DMS 273 (cell line): ENCODE measurements around the gene GNA14.
"Not testable (repeated sequence)": the region's sequence is repeated elsewhere in the genome, so short reads cannot be mapped to it uniquely, and the experiment has no call there.

Experiments used
- DNase-seq: peaks from one replicate; lab custom pipeline; 2025; ENCODE audit not compliant: unreplicated experiment; lab: John Stamatoyannopoulos, UW

Gene GNA14

DNA sequence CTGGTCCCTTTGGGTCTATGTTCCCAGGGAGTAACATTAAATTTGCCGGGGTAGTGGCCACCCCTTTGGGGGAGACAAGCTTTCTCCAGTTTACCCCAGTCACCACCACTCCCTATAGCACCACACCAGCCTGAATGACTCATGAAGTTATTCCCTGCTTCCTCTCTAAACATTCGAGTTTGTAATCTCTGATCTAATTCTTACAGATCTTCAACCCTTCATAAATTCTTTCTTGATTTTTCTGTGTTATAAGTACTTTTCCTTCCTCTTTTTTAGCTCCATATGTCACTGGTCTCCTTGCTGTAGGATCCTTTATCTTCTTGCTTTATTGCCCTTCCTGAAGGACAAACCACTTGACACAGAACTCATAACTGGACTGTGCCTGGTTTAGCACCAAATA lies 55.6 kb downstream of the GNA14 start:
- DNase-seq = no peak

GRCh38 chr9:77589046-77589795 lies 58.9 kb downstream of the GNA14 start:
- DNase-seq = no peak

GRCh38 chr9:77588271-77588937 lies 59.7 kb downstream of the GNA14 start:
- no peak for DNase-seq

DNA sequence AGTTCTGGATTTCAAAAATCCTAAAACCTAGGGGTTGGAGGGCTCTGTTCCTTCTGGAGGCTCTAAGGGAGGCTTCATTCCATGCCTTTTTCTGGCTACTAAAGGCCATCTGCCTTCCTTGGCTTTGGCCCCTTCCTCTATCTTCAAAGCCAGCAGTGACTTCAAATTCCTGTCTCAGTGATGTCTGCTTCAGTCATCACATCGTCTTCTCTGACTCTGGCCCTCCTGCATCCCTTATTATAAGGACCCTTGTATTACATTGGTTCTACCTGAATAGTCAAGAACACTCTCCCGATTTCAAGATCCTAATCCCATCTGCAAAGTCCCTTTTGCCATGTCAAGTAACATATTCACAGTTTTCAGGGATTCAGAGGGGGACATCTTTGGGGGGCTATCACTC lies 60.3 kb downstream of the GNA14 start:
- DNase-seq = no peak

- no peak for DNase-seq
Observed at GRCh38 chr9:77587042-77587441, 61.1 kb downstream of the GNA14 start.

- DNase-seq = no peak
Observed at GRCh38 chr9:77586591-77586990, 61.5 kb downstream of the GNA14 start.

GRCh38 chr9:77585335-77585786 lies 62.8 kb downstream of the GNA14 start:
- no peak for DNase-seq

DNA sequence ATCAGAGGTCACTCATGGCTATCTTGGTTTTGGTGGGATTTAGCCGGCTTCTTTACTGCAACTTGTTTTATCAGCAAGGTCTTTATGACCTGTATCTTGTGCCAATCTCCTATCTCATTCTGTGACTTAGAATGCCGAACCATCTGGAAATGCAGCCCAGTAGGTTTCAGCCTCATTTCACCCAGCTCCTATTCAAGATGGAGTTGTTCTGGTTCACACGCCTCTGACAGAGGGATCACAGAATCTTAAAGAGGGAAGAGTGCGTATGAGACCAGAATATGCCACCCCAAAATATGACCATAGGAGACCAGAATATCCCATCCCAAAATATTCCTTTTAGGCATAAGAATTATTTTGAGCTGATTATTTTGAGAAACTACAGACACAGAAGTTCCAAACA lies 63.2 kb downstream of the GNA14 start:
- not testable (repeated sequence) for DNase-seq

GRCh38 chr9:77582961-77583576 lies 65.1 kb downstream of the GNA14 start:
- DNase-seq = no peak

- DNase-seq = no peak
Observed at GRCh38 chr9:77582525-77582924, 65.6 kb downstream of the GNA14 start.

- DNase-seq = peak; percentile 51
Observed at GRCh38 chr9:77575785-77576184, 72.3 kb downstream of the GNA14 start.

GRCh38 chr9:77569335-77569734 lies 78.8 kb downstream of the GNA14 start:
- DNase-seq = peak; percentile 54

GRCh38 chr9:77563174-77563573 lies 84.9 kb downstream of the GNA14 start:
- no peak for DNase-seq

- DNase-seq = no peak
Observed at GRCh38 chr9:77562019-77562748, 85.9 kb downstream of the GNA14 start.

DNA sequence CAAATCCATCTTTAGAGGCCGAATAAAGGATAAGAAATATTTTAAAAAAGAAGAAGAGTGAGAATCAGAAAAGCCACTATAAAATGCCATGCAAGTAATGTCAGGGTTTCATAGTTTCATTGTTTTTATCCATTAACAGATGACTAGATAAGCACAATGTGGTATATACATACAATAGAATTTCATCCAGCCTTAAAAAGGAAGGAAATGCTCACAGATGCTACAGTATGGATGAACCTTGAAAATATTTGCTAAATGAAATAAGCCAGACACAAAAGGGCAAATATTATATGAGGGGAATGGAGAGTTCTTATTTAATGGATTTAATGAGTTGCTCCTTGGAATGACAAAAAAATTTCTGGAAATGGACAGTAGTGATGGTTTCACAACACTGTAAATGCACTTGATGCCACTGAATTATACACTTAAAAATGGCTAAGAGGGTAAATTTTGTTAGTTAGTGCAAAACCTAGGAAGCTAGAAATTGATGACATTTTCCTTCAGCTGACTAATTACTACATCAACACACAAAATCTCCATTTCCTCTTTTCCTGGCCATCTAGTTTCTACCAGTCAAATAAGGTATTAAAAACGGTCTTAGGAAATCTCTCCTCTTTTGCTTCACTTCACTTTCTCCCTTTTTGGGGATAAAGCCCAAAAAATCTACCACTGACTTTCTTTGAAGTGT lies 86.6 kb downstream of the GNA14 start:
- no peak for DNase-seq

DNA sequence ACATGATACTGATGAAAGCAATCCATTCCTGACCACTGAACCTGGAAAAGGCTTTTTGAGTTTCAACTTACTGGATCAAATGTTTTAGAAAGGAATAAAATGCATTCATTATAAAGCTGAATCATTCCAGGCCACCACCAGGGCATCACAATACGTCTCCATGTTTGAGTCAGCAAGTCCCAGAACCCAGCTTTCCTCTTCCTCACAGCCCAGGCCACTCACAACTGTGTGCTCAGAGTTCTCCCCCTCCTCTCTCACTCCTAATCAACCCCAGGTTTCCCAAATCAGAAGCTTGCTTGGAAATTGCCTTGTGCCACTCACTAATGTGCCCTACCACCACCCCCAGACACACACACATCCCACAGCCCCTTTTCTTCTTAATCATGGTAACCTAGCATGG lies 91.7 kb downstream of the GNA14 start:
- DNase-seq = no peak

- DNase-seq = no peak
Observed at GRCh38 chr9:77554586-77555105, 93.5 kb downstream of the GNA14 start.

- DNase-seq = no peak
Observed at GRCh38 chr9:77547106-77547730, 100.9 kb downstream of the GNA14 start.

- DNase-seq = no peak
Observed at GRCh38 chr9:77546376-77546950, 101.7 kb downstream of the GNA14 start.

- DNase-seq = no peak
Observed at GRCh38 chr9:77544546-77544945, 103.6 kb downstream of the GNA14 start.
